ENCODE data around the gene NCLN.
A peak's percentile ranks its signal among the peaks of the same experiment; 100 is the strongest.

Gene NCLN

DNA sequence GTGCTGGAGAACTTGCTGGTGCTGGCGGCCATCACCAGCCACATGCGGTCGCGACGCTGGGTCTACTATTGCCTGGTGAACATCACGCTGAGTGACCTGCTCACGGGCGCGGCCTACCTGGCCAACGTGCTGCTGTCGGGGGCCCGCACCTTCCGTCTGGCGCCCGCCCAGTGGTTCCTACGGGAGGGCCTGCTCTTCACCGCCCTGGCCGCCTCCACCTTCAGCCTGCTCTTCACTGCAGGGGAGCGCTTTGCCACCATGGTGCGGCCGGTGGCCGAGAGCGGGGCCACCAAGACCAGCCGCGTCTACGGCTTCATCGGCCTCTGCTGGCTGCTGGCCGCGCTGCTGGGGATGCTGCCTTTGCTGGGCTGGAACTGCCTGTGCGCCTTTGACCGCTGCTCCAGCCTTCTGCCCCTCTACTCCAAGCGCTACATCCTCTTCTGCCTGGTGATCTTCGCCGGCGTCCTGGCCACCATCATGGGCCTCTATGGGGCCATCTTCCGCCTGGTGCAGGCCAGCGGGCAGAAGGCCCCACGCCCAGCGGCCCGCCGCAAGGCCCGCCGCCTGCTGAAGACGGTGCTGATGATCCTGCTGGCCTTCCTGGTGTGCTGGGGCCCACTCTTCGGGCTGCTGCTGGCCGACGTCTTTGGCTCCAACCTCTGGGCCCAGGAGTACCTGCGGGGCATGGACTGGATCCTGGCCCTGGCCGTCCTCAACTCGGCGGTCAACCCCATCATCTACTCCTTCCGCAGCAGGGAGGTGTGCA is 6.6 kb upstream of the NCLN start:
- peak overlapping the region in 3 of 5 donors; percentile 9 to 49 (median 45) for H3K4me3 ChIP-seq (ENCODE audit: low read depth in 1 of 5, low read length in 5 of 5)
- no peak overlapping the region for H3K27ac ChIP-seq (ENCODE audit: low read depth, low read length)
- H3K9me3 ChIP-seq (ENCODE audit: control insufficient read depth in 5 of 5, low read length in 5 of 5): no peaks in the 10 kb centered on the region
- H3K36me3 ChIP-seq (ENCODE audit: control insufficient read depth in 5 of 5, insufficient read depth in 5 of 5, low read length in 5 of 5): no peaks in the 10 kb centered on the region
- peak overlapping the region in 3 of 5 donors; percentile 23 to 58 (median 41) for H3K9ac ChIP-seq (ENCODE audit: low read length in 5 of 5)
- H3K27me3 ChIP-seq (ENCODE audit: control insufficient read depth in 5 of 5, insufficient read depth in 4 of 5, low read length in 5 of 5): peaks cover 0 to 6% (median 2%) of the 10 kb centered on the region in 5 donors
- peaks cover 0 to 45% (median 24%) of the 10 kb centered on the region in 5 donors for H3K4me1 ChIP-seq (ENCODE audit: control insufficient read depth in 5 of 5, insufficient read depth in 5 of 5, low read length in 5 of 5)

- Histone ChIP-seq H3K36me3 (ENCODE audit: control insufficient read depth in 5 of 5, insufficient read depth in 5 of 5, low read length in 5 of 5) (no peaks in the 10 kb centered on the region), H3K27me3 (ENCODE audit: control insufficient read depth in 5 of 5, insufficient read depth in 4 of 5, low read length in 5 of 5) (peaks cover 0 to 6% (median 2%) of the 10 kb centered on the region in 5 donors), H3K27ac (ENCODE audit: low read depth, low read length) (no peak overlapping the region), H3K4me3 (ENCODE audit: low read depth in 1 of 5, low read length in 5 of 5) (peak overlapping the region in 3 of 5 donors; percentile 19 to 49 (median 45)), H3K9me3 (ENCODE audit: control insufficient read depth in 5 of 5, low read length in 5 of 5) (no peaks in the 10 kb centered on the region), H3K4me1 (ENCODE audit: control insufficient read depth in 5 of 5, insufficient read depth in 5 of 5, low read length in 5 of 5) (peaks cover 0 to 48% (median 27%) of the 10 kb centered on the region in 5 donors), H3K9ac (ENCODE audit: low read length in 5 of 5) (peak overlapping the region in 1 of 5 donors; percentile 23)
Observed at GRCh38 chr19:3179739-3180293, 5.9 kb upstream of the NCLN start.

DNA sequence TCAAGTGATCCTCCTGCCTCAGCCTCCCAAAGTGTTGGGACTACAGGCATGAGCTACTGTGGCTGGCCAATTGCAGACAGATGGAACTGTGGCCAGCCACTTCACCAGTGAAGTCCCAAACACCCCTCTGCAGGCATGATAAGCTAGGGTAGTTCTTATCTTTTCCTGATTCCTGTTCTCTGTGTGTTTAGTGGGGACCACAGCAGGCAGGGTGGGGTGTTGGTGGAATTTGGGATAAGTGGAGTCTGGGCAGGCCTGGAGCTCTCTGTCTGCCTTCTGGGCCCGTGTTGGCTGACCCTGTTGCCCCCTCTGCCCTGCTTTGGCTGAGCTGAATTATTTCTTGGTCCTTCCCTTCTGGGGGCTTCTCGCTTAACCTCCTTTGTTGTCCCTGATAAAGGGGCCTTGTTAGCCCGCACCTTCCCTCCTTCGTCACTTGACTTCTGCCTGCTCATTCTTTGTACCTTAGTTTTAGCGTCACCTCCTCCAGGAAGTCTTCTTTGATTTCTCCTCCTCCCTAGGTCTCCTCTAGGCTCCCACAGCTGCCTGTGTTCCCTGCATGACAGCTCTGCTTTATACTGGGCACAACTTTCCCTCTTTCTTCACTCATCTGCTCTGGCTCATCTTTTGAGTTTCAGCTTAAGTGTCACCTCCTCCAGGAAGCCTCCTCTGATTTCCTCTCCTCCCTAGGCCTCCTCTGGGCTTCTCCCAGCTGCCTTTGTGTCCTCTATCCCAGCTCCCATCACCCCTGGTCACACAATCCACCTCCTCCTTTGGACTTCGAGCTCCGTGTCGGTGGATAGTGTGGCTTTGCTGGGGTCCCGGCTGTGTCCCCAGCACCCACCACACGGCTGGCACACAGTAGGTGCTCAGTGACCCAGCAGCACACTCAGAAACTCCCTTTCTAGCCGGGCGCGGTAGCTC is 1.7 kb upstream of the NCLN start:
- H3K36me3 ChIP-seq (ENCODE audit: control insufficient read depth in 5 of 5, insufficient read depth in 5 of 5, low read length in 5 of 5): peaks cover 0 to 1% (median 0%) of the 10 kb centered on the region in 5 donors
- no peak overlapping the region for H3K27ac ChIP-seq (ENCODE audit: low read depth, low read length)
- no peak overlapping the region for H3K9ac ChIP-seq (ENCODE audit: low read length in 5 of 5)
- H3K4me3 ChIP-seq (ENCODE audit: low read depth in 1 of 5, low read length in 5 of 5): no peak overlapping the region
- peaks cover 9 to 56% (median 39%) of the 10 kb centered on the region in 5 donors for H3K4me1 ChIP-seq (ENCODE audit: control insufficient read depth in 5 of 5, insufficient read depth in 5 of 5, low read length in 5 of 5)
- H3K27me3 ChIP-seq (ENCODE audit: control insufficient read depth in 5 of 5, insufficient read depth in 4 of 5, low read length in 5 of 5): no peaks in the 10 kb centered on the region
- H3K9me3 ChIP-seq (ENCODE audit: control insufficient read depth in 5 of 5, low read length in 5 of 5): no peaks in the 10 kb centered on the region

DNA sequence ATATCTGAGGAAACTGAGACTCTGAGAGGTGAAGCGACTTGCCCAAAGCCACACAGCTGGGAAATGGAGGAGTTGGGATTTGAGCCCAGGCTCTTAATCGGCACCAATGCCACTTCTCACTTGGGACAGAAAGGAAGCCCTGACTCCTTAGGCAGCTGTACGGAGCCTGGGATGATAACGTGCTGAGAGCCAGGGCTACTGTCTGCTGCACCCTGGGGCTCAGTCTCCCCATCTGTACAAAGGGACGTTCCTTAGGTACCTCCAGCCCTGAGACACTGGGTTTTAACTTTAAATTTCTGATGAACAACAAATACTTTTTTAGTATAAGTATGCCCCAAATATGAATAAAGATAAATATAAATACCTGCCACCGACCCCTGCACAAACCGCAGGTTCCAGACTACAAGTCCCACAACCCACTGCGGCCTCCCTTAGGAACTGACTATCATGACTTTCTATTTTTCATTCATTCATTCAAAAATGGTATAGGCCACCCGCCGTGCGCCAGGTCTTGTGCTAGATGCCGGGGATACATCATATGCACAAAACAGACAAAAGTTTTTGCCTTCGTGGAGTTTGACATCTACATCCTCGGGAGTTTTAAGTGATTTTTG is 776 bp upstream of the NCLN start:
- Histone ChIP-seq H3K9me3 (ENCODE audit: control insufficient read depth in 5 of 5, low read length in 5 of 5) (no peaks in the 10 kb centered on the region), H3K27ac (ENCODE audit: low read depth, low read length) (peak overlapping the region; percentile 93), H3K9ac (ENCODE audit: low read length in 5 of 5) (peak overlapping the region in 3 of 5 donors; percentile 41 to 88 (median 77)), H3K4me3 (ENCODE audit: low read depth in 1 of 5, low read length in 5 of 5) (peak overlapping the region; percentile 87 to 94 (median 89)), H3K27me3 (ENCODE audit: control insufficient read depth in 5 of 5, insufficient read depth in 4 of 5, low read length in 5 of 5) (no peaks in the 10 kb centered on the region), H3K4me1 (ENCODE audit: control insufficient read depth in 5 of 5, insufficient read depth in 5 of 5, low read length in 5 of 5) (peaks cover 9 to 46% (median 34%) of the 10 kb centered on the region in 5 donors), H3K36me3 (ENCODE audit: control insufficient read depth in 5 of 5, insufficient read depth in 5 of 5, low read length in 5 of 5) (peaks cover 0 to 6% (median 0%) of the 10 kb centered on the region in 5 donors)

- peak overlapping the region; percentile 41 for H3K27ac ChIP-seq (ENCODE audit: low read depth, low read length)
Observed at GRCh38 chr19:3186160-3186688, 494 bp downstream of the NCLN start.

DNA sequence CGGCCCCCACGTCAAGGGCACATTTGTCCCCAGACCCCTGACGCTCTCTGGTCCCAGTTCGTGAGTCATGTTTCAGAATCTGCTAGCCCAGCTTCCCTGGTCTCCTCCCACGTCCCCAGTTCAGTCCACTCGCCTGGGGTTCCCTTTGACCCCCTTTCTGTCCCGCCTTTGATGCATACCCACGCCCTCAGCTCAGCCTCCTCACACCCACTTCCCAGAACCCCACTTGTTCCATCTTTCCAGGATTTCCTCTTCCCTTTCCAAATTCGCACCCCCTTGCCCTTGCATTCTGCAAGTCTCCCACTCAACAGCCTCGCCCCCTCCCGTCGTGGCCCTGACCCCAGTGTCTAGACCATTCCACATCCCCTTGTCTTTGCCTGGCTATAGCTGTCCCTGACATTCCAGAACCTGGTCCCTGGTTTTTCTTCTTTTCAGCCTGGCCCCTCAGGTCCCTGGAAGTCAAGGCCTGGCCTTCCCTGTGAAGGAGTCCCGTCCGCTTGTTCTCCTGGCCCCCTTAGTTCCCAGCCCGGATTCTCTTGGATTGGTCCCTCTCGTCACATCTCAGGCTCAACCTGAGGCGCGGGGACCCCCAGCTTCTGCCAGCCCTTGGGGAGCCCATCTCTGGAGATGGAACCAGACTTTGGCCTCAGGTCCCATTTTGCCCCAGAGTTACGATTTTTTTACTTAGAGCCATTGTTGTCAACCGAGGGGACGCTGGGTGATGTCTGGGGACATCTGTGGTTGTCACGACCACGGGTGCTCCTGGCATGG is 1.3 kb downstream of the NCLN start:
- Histone ChIP-seq H3K27me3 (ENCODE audit: control insufficient read depth in 5 of 5, insufficient read depth in 4 of 5, low read length in 5 of 5) (no peaks in the 10 kb centered on the region), H3K4me3 (ENCODE audit: low read depth in 1 of 5, low read length in 5 of 5) (peak overlapping the region; percentile 65 to 94 (median 89)), H3K4me1 (ENCODE audit: control insufficient read depth in 5 of 5, insufficient read depth in 5 of 5, low read length in 5 of 5) (peaks cover 9 to 36% (median 31%) of the 10 kb centered on the region in 5 donors), H3K9ac (ENCODE audit: low read length in 5 of 5) (peak overlapping the region in 4 of 5 donors; percentile 85 to 90 (median 88)), H3K27ac (ENCODE audit: low read depth, low read length) (no peak overlapping the region), H3K9me3 (ENCODE audit: control insufficient read depth in 5 of 5, low read length in 5 of 5) (no peaks in the 10 kb centered on the region), H3K36me3 (ENCODE audit: control insufficient read depth in 5 of 5, insufficient read depth in 5 of 5, low read length in 5 of 5) (peaks cover 0 to 6% (median 0%) of the 10 kb centered on the region in 5 donors)

More at GRCh38 chr19:3186160-3186688, 494 bp downstream of the NCLN start:
- no peaks in the 10 kb centered on the region for H3K27me3 ChIP-seq (ENCODE audit: control insufficient read depth in 5 of 5, insufficient read depth in 4 of 5, low read length in 5 of 5)
- H3K9ac ChIP-seq (ENCODE audit: low read length in 5 of 5): peak overlapping the region in 4 of 5 donors; percentile 85 to 90 (median 88)
- peaks cover 0 to 6% (median 0%) of the 10 kb centered on the region in 5 donors for H3K36me3 ChIP-seq (ENCODE audit: control insufficient read depth in 5 of 5, insufficient read depth in 5 of 5, low read length in 5 of 5)
- H3K4me3 ChIP-seq (ENCODE audit: low read depth in 1 of 5, low read length in 5 of 5): peak overlapping the region; percentile 65 to 94 (median 89)
- peaks cover 9 to 36% (median 31%) of the 10 kb centered on the region in 5 donors for H3K4me1 ChIP-seq (ENCODE audit: control insufficient read depth in 5 of 5, insufficient read depth in 5 of 5, low read length in 5 of 5)
- H3K9me3 ChIP-seq (ENCODE audit: control insufficient read depth in 5 of 5, low read length in 5 of 5): no peaks in the 10 kb centered on the region

DNA sequence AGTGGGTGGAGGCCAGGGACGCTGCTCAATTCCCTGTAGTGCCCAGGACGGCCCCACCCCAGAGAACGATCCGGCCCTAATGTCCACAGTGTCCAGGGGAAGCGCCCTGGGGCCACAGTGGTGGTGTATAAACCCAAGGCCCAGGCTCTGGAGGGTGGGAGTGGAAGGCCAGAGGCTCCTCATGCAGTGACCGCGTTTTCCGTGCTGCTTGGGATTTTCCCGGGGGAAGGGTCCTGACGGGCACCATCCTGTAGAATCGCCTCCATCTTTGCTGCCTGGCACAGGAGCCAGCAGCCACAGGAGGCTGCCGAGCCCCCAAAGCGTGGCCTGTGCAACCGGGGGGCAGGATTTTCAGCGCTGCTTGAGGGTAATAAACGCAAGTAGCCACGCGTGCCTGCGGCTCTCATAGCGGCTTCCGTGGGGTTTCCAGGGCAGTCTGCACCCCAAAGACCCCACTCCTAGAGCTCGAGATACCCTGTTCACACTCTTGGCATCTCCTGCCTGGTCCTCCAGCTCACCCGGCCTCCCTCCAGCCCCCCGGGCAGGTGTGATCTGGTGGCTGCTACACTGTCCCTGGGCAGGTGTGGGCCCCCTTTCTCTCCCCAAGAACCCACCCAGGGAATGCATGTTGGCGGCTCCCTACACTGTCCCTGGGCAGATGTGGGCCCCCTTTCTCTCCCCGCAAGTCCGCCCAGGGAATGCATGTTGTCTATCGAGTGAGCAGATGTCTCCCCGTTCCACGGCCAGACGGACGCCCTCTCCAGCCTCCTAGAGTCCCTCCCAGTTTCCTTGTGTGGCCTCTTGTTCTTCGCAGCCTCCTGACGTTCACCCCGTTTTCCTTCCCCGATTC is 2.2 kb downstream of the NCLN start:
- H3K36me3 ChIP-seq (ENCODE audit: control insufficient read depth in 5 of 5, insufficient read depth in 5 of 5, low read length in 5 of 5): peaks cover 0 to 8% (median 3%) of the 10 kb centered on the region in 5 donors
- H3K9me3 ChIP-seq (ENCODE audit: control insufficient read depth in 5 of 5, low read length in 5 of 5): no peaks in the 10 kb centered on the region
- no peak overlapping the region for H3K27ac ChIP-seq (ENCODE audit: low read depth, low read length)
- H3K4me1 ChIP-seq (ENCODE audit: control insufficient read depth in 5 of 5, insufficient read depth in 5 of 5, low read length in 5 of 5): peaks cover 9 to 36% (median 31%) of the 10 kb centered on the region in 5 donors
- H3K9ac ChIP-seq (ENCODE audit: low read length in 5 of 5): peak overlapping the region in 4 of 5 donors; percentile 11 to 90 (median 50)
- H3K27me3 ChIP-seq (ENCODE audit: control insufficient read depth in 5 of 5, insufficient read depth in 4 of 5, low read length in 5 of 5): no peaks in the 10 kb centered on the region
- no peak overlapping the region for H3K4me3 ChIP-seq (ENCODE audit: low read depth in 1 of 5, low read length in 5 of 5)

Data from subcutaneous abdominal adipose tissue (tissue), 5 donors.